Measurements from ENCODE around the gene DIPK1C. TPM values are rescaled to one million over a fixed set of nuclear protein-coding genes. Genes with fewer than 3 reads are reported as not detected.

DIPK1C gene
- total and polyA plus RNA-seq, 9 of the 15 experiments (the other 6 are each of a cell fraction or from before 2014, with no cell fraction given): 0.04 to 0.32 (median 0.15) TPM; not detected in 2

- in situ Hi-C loops (cut with MboI) (no loop called here), intact Hi-C loops (cut with micrococcal nuclease) (no loop called here)
- WGBS (ENCODE audit: insufficient coverage, low coverage, missing lambda C conversion rate): under 1% methylated on average over 13 of the region's 14 CpGs
- H3K79me2 ChIP-seq (ENCODE audit: control insufficient read depth, insufficient read depth, low read length): no peaks in the 10 kb centered on the region
- no peaks in the 10 kb centered on the region for H3K36me3 ChIP-seq (ENCODE audit: control insufficient read depth, insufficient read depth, low read length)
- peaks cover 11 to 52% of the 10 kb centered on the region in 2 experiments; a peak in 4 of 5 replicates for H3K27me3 ChIP-seq (ENCODE audit: control insufficient read depth in 2 of 2, insufficient read depth in 2 of 2, low read length in 2 of 2)
- no peaks in the 10 kb centered on the region for H3K9me1 ChIP-seq (ENCODE audit: control insufficient read depth, insufficient read depth, low read length)
- H3K27ac ChIP-seq (ENCODE audit: extremely low read depth, low read depth, low read length): no peak overlapping the region
- no peak overlapping the region for H3K4me2 ChIP-seq (ENCODE audit: insufficient read depth, low read length)
- TF ChIP-seq MCM5 (IDR thresholded peaks at IDR 0.05; ENCODE audit: low read depth) (no peak), ZNF518B (CRISPR knock-in tag; IDR thresholded peaks at IDR 0.05) (no peak), MXI1 (IDR thresholded peaks at IDR 0.05; ENCODE audit: low read depth, low read length) (no peak), ZNF408 (CRISPR knock-in tag; IDR thresholded peaks at IDR 0.05; ENCODE audit: low read depth) (no peak)
- H3K4me3 ChIP-seq: no peak overlapping the region
- no peaks in the 10 kb centered on the region for H4K20me1 ChIP-seq (replicated peaks; ENCODE audit: control insufficient read depth, insufficient read depth, low read length)
- H3K9ac ChIP-seq (ENCODE audit: insufficient read depth in 1 of 2, low read depth in 2 of 2, low read length in 2 of 2): no peak overlapping the region
- no TSS peak for BruUV-seq (replicated peaks)
- ATAC-seq (no peak), FAIRE-seq (no peak), DNase-seq (ENCODE audit: extremely low read depth in 1 of 4, low spot score in 3 of 4) (no peak)
- ChIA-PET CTCF (ENCODE audit: low intra/inter-chr PET ratio) (no interaction called here), POLR2A (interaction anchor here (0.6 kb wide), 1 partner anchor 27 kb away, joined by 3 read pairs; no protein-coding TSS in a partner anchor)
- H2AFZ ChIP-seq (ENCODE audit: low read depth, low read length): no peak overlapping the region
- no peaks in the 10 kb centered on the region for H3K4me1 ChIP-seq (replicated peaks in 1 of 2; ENCODE audit: control insufficient read depth in 2 of 2, insufficient read depth in 2 of 2, low read length in 2 of 2)
- H3K9me3 ChIP-seq (replicated peaks; ENCODE audit: control insufficient read depth, insufficient read depth, low read depth, low read length): no peaks in the 10 kb centered on the region
These were observed 57.8 kb downstream of the DIPK1C start for GRCh38 chr18:74399091-74399887.
